Measurements from ENCODE around the gene UMODL1.

DNA sequence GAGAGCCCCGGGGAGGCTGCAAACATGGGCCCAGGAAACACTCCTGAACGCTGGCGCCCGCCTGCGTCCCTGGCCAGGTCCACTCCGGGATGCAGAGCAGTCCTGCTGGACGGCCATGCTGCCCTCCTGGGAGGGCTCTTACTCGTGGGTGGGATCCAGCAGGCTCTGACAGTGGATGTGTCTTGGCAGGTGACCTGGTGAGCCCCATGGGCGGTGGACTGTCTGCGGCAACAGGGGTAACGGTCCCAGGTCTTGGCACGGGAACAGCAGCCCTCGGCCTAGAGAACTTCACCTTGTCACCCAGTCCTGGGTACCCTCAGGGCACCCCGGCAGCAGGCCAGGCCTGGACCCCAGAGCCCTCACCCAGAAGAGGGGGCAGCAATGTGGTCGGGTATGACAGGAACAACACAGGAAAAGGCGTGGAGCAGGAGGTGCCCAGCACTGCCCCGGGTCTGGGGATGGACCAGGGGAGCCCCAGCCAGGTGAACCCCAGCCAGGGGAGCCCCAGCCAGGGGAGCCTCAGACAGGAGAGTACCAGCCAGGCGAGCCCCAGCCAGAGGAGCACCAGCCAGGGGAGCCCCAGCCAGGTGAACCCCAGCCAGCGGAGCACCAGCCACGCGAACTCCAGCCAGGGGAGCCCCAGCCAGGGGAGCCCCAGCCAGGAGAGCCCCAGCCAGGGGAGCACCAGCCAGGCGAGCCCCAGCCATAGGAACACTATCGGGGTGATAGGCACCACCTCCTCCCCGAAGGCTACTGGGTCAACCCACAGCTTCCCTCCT is 39.8 kb downstream of the UMODL1 start:
- TF ChIP-seq ZFP3 (CRISPR knock-in tag; IDR thresholded peaks at IDR 0.05) (no peak), RARB (CRISPR knock-in tag; IDR thresholded peaks at IDR 0.05) (no peak), ESRRG (CRISPR knock-in tag; IDR thresholded peaks at IDR 0.05) (no peak), GLIS3 (CRISPR knock-in tag; IDR thresholded peaks at IDR 0.05) (no peak), OSR1 (CRISPR knock-in tag; IDR thresholded peaks at IDR 0.05) (no peak), ZNF8 (CRISPR knock-in tag; IDR thresholded peaks at IDR 0.05) (no peak), TCF4 (CRISPR knock-in tag; IDR thresholded peaks at IDR 0.05; ENCODE audit: borderline replicate concordance) (no peak), ZNF70 (CRISPR knock-in tag; IDR thresholded peaks at IDR 0.05) (no peak), ZFP30 (CRISPR knock-in tag; IDR thresholded peaks at IDR 0.05) (no peak), TOX (CRISPR knock-in tag; IDR thresholded peaks at IDR 0.05; ENCODE audit: borderline replicate concordance) (no peak), ZC3H10 (CRISPR knock-in tag; IDR thresholded peaks at IDR 0.05) (no peak)
- TF ChIP-seq, protein P1, sequence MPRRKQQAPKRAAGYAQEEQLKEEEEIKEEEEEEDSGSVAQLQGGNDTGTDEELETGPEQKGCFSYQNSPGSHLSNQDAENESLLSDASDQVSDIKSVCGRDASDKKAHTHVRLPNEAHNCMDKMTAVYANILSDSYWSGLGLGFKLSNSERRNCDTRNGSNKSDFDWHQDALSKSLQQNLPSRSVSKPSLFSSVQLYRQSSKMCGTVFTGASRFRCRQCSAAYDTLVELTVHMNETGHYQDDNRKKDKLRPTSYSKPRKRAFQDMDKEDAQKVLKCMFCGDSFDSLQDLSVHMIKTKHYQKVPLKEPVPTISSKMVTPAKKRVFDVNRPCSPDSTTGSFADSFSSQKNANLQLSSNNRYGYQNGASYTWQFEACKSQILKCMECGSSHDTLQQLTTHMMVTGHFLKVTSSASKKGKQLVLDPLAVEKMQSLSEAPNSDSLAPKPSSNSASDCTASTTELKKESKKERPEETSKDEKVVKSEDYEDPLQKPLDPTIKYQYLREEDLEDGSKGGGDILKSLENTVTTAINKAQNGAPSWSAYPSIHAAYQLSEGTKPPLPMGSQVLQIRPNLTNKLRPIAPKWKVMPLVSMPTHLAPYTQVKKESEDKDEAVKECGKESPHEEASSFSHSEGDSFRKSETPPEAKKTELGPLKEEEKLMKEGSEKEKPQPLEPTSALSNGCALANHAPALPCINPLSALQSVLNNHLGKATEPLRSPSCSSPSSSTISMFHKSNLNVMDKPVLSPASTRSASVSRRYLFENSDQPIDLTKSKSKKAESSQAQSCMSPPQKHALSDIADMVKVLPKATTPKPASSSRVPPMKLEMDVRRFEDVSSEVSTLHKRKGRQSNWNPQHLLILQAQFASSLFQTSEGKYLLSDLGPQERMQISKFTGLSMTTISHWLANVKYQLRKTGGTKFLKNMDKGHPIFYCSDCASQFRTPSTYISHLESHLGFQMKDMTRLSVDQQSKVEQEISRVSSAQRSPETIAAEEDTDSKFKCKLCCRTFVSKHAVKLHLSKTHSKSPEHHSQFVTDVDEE (CRISPR knock-in tag; IDR thresholded peaks at IDR 0.05) = no peak
- TF ChIP-seq, protein P2, sequence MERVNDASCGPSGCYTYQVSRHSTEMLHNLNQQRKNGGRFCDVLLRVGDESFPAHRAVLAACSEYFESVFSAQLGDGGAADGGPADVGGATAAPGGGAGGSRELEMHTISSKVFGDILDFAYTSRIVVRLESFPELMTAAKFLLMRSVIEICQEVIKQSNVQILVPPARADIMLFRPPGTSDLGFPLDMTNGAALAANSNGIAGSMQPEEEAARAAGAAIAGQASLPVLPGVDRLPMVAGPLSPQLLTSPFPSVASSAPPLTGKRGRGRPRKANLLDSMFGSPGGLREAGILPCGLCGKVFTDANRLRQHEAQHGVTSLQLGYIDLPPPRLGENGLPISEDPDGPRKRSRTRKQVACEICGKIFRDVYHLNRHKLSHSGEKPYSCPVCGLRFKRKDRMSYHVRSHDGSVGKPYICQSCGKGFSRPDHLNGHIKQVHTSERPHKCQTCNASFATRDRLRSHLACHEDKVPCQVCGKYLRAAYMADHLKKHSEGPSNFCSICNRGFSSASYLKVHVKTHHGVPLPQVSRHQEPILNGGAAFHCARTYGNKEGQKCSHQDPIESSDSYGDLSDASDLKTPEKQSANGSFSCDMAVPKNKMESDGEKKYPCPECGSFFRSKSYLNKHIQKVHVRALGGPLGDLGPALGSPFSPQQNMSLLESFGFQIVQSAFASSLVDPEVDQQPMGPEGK (CRISPR knock-in tag; IDR thresholded peaks at IDR 0.05; ENCODE audit: borderline replicate concordance) = no peak
